ENCODE results near the gene NCOA1.
"Not testable (repeated sequence)": the region's sequence is repeated elsewhere in the genome, so short reads cannot be mapped to it uniquely, and the experiment has no call there.

The NCOA1 gene

GRCh38 chr2:24756789-24757188 is 265.7 kb downstream of the NCOA1 start:
- DNase-seq = no peak

- no peak for DNase-seq
Measured at GRCh38 chr2:24761866-24762265, 270.8 kb downstream of the NCOA1 start.

- no peak for DNase-seq
Measured at GRCh38 chr2:24762518-24762917, 271.5 kb downstream of the NCOA1 start.

GRCh38 chr2:24763843-24764242 is 272.8 kb downstream of the NCOA1 start:
- DNase-seq = no peak

GRCh38 chr2:24766609-24767008 is 275.6 kb downstream of the NCOA1 start:
- DNase-seq = no peak

- DNase-seq = no peak
Measured at GRCh38 chr2:24768013-24768412, 277.0 kb downstream of the NCOA1 start.

GRCh38 chr2:24768601-24769000 is 277.5 kb downstream of the NCOA1 start:
- no peak for DNase-seq

- no peak for DNase-seq
Measured at GRCh38 chr2:24771061-24771460, 280.0 kb downstream of the NCOA1 start.

GRCh38 chr2:24771764-24772586 is 280.9 kb downstream of the NCOA1 start:
- DNase-seq = no peak

- no peak for DNase-seq
Measured at GRCh38 chr2:24774373-24774772, 283.3 kb downstream of the NCOA1 start.

- DNase-seq = no peak
Measured at GRCh38 chr2:24779116-24779515, 288.1 kb downstream of the NCOA1 start.

- DNase-seq = no peak
Measured at GRCh38 chr2:24783641-24784040, 292.6 kb downstream of the NCOA1 start.

- no peak for DNase-seq
Measured at GRCh38 chr2:24785671-24786321, 294.7 kb downstream of the NCOA1 start.

- DNase-seq = no peak
Measured at GRCh38 chr2:24787532-24787931, 296.5 kb downstream of the NCOA1 start.

GRCh38 chr2:24788816-24789215 is 297.8 kb downstream of the NCOA1 start:
- no peak for DNase-seq

- no peak for DNase-seq
Measured at GRCh38 chr2:24791452-24791851, 300.4 kb downstream of the NCOA1 start.

GRCh38 chr2:24792542-24792873 is 301.5 kb downstream of the NCOA1 start:
- no peak for DNase-seq

- DNase-seq = peak; percentile 98
Measured at GRCh38 chr2:24792874-24793760, 302.1 kb downstream of the NCOA1 start, which contains the start of the genes CENPO and PTRHD1. TSS of gene CENPO (plus strand) at chr2:24793425. CDS start at chr2:24793920, 495 bp downstream. TSS of gene PTRHD1 (minus strand) at chr2:24793391. CDS start at chr2:24793377, 14 bp downstream.

GRCh38 chr2:24793761-24794435 is 302.8 kb downstream of the NCOA1 start:
- no peak for DNase-seq

GRCh38 chr2:24797644-24798043 is 306.6 kb downstream of the NCOA1 start:
- DNase-seq = no peak

- DNase-seq = not testable (repeated sequence)
Measured at GRCh38 chr2:24800487-24800886, 309.4 kb downstream of the NCOA1 start.

- not testable (repeated sequence) for DNase-seq
Measured at GRCh38 chr2:24805811-24806660, 315.0 kb downstream of the NCOA1 start.
